ENCODE data around the gene SLC7A1.
"Not testable (repeated sequence)": the region's sequence is repeated elsewhere in the genome, so short reads cannot be mapped to it uniquely, and the experiment has no call there.

SLC7A1 gene

GRCh38 chr13:29595380-29596063, at the start of gene SLC7A1:
SLC7A1 (minus strand) TSS chr13:29595688; CDS start chr13:29536188, 59,500 bp downstream.
- DNase-seq, result peak; percentile 77

DNA sequence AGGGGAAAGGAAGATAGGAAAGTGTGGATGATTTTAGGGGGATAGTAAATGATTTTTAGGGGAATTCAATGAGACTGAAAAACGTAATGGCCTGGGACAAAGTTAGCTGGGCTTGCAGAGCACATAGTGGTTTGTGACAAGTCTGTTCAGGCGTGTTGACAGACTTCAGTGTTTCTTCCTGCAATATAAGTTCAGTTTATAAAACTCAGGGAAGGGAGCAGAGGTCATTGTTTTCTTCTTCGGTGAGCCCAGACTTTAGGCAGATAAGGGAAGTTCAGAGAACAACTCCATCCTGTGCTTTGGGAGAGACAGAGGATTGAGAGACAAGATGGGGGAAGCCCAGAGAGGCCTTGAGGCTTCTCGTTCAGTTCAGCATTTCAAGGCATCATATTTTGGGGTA, 45.2 kb upstream of the SLC7A1 start:
- no peak for DNase-seq

GRCh38 chr13:29636831-29637230, 41.3 kb upstream of the SLC7A1 start:
- not testable (repeated sequence) for DNase-seq

DNA sequence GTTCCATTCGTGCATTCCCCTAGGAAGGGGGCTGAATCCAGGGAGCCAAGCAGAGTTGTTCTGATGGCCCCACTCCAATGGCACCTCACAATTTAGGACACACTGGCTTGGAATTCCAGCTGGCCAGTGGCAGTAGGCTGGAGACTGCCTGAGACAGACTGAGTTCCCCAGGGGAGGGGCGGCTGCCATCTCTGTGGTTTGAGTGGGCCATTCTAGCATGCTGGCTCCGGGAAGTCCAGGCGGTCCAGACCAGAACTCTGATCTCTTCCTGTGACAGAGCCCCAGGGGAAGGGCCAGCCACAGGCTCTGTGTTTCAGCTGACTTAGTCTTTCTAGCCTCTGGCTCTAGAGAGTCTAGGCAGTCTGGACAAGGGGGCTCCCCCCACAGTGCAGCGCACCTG, 29.5 kb upstream of the SLC7A1 start:
- no peak for DNase-seq

GRCh38 chr13:29621841-29622240, 26.4 kb upstream of the SLC7A1 start:
- DNase-seq, result no peak

DNA sequence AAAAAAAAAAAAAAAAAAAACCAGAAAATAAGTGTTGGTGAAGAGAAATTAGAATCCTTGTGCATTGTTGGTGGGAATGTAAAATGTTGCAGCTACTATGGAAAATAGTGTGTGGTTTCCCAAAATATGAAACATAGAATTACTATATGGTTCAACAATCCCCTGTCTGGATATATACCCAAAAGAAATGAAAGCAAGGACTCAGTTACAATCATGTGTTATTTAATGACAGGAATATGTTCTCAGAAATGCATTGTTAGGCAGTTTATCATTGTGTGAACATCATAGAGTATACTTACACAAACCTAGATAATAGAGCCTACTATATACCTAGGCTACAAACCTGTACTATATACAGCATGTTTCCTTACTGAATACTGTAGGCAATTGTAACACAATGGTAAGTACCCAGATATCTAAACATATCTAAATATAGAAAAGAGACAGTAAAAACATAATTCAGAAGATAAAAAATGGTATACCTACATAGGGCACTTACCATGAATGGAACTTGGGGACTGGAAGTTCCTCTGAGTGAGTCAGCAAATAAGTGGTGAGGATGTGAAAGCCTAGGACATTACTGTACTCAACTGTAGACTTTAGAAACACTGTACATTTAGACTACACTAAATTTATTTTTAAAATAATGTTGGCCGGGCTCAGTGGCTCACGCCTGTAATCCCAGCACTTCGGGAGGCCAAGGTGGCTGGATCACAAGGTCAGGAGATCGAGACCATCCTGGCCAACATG, 25.7 kb upstream of the SLC7A1 start:
- DNase-seq, result no peak

GRCh38 chr13:29619995-29620394, 24.5 kb upstream of the SLC7A1 start:
- DNase-seq, result no peak

DNA sequence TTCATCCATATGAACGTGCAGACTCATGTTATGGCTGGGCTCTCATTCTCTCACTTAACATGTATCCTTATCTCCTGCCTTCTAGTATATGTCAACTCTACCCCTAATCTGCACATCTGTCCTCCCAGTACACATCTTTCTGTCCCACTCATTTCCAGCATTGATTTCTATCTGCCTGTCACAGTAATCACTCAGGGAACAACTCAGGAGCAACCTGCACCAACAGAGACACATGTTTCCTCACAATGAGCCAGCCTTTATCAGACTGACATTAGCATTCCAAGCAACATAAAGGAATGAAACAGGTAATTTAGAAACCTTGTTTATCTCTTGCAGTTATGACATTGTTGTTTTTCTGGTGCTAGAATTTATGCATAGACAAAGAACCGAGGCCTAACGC, 17.6 kb upstream of the SLC7A1 start:
- no peak for DNase-seq

GRCh38 chr13:29607465-29607864, 12.0 kb upstream of the SLC7A1 start:
- no peak for DNase-seq

GRCh38 chr13:29605860-29606526, 10.5 kb upstream of the SLC7A1 start:
- no peak for DNase-seq

DNA sequence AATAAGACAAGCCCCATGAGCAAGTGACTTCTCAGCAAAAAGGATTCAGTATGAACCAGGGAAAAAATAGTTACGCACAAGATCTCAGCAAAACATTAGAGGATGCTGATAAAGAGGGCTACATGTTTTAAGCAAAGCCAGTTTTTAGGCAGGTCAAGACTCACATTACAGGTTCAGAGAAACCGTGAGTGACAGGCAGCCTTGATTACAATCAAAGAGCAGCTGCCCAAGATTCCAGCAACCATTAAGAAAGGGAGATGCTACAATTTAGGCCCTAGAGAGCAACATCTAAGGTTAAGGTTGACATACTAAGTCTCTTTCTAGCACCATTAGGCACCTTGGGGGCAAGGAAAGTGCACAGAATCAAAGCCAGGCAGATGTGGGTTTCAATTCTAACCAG, 2.8 kb upstream of the SLC7A1 start:
- DNase-seq, result no peak

DNA sequence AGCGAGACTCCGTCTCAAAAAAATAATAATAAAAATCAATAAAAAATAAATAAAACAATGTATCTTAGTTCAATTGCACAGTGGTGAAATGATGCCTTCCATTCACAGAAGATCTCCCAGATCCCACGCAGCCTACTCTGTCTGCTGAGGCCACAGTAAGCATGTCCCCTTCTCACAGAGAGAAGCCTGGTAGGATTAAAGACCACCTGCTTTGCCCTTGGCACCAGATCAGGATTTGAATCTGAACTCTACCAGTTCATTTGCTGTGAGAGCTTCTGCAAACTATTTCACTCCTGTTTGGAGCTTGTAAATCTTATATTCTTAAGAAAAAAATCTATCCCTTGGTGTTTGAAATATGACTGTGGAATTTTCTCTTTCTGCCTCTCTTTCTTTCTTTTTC, 2.2 kb upstream of the SLC7A1 start:
- no peak for DNase-seq

GRCh38 chr13:29597246-29597645, 1.8 kb upstream of the SLC7A1 start:
- no peak for DNase-seq

- no peak for DNase-seq
Observed at GRCh38 chr13:29596064-29596418, 553 bp upstream of the SLC7A1 start.

GRCh38 chr13:29594710-29595379, 643 bp downstream of the SLC7A1 start:
- peak; percentile 51 for DNase-seq

- DNase-seq, result peak; percentile 20
Observed at GRCh38 chr13:29594303-29594709, 1.2 kb downstream of the SLC7A1 start.

DNA sequence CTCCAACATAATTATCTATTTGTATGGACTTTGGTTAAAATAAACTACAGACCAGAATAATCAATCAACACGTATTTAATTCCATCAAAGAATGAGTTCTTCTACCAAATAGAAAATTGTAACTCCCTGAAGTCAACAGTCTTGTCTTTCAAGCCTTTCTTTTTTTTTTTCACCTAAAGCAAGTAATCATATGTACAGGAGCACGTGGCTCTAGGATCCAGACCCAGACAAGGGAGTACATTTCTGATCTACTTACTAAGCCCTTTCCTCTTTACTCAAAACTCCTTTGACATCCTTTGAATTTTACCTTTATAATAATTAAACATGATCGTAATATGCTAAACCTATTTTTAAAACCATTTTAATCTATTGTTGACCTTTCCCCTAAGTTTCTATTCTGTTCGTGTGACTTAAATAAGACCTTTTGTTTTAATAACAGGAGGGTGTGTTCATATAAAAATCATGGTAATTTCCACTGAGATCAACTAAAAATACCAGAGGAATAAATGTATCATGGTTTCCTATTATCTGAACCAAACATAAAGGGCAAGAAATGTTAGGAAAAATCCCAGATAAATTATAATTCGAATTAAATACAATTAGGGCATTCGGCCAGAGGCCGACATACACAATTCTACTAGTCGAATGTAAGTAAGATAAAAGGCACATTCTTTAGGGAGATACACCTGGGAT, 1.7 kb downstream of the SLC7A1 start:
- DNase-seq, result no peak

- DNase-seq, result no peak
Observed at GRCh38 chr13:29591310-29591709, 4.2 kb downstream of the SLC7A1 start.

DNA sequence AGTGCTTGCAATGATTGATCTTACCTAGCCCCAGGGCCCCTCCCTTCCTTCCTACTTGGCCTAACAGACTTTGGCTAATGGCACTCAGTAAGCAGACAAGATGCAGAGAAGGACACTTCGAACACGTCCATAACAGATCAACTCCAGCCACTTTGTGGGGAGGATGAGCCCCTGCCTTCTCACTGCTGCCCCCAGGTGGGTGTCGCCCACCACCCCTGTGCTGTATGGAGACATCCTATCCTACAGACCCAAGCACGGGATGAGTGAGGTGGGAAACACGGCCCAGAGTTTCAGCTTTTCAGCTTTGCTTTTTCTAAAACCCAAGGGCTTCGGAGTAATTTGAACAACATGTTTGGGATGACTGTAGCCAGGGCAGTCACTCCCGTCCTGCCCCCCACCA, 5.5 kb downstream of the SLC7A1 start:
- no peak for DNase-seq

GRCh38 chr13:29589234-29589633, 6.3 kb downstream of the SLC7A1 start:
- no peak for DNase-seq

GRCh38 chr13:29587645-29588044, 7.8 kb downstream of the SLC7A1 start:
- no peak for DNase-seq

GRCh38 chr13:29583073-29583785, 12.3 kb downstream of the SLC7A1 start:
- no peak for DNase-seq
